GM18508 (cell line): ENCODE results near the gene FMN1.

Source experiments
- ATAC-seq: cut with Tn5 transposase; IDR thresholded peaks from one replicate; pipeline ENCODE4 v1.9.1; 2021; ENCODE audit warnings: moderate number of reproducible peaks; ENCODE audit not compliant: insufficient read depth, unreplicated experiment

FMN1 gene

GRCh38 chr15:33131552-33132232, 62.8 kb downstream of the FMN1 start:
- no peak for ATAC-seq

GRCh38 chr15:33126559-33127290, 67.8 kb downstream of the FMN1 start:
- no peak for ATAC-seq

GRCh38 chr15:33125894-33126537, 68.5 kb downstream of the FMN1 start:
- no peak for ATAC-seq

- ATAC-seq: no peak
These were observed 69.7 kb downstream of the FMN1 start for GRCh38 chr15:33124811-33125210.

GRCh38 chr15:33124279-33124678, 70.2 kb downstream of the FMN1 start:
- no peak for ATAC-seq

- no peak for ATAC-seq
These were observed 74.6 kb downstream of the FMN1 start for GRCh38 chr15:33119865-33120264.

GRCh38 chr15:33119273-33119672, 75.2 kb downstream of the FMN1 start:
- no peak for ATAC-seq

- ATAC-seq: no peak
These were observed 78.3 kb downstream of the FMN1 start for GRCh38 chr15:33116198-33116597.

- no peak for ATAC-seq
These were observed 79.2 kb downstream of the FMN1 start for GRCh38 chr15:33115191-33115861.

GRCh38 chr15:33114374-33114717, 80.2 kb downstream of the FMN1 start:
- no peak for ATAC-seq

GRCh38 chr15:33113666-33114373, 80.7 kb downstream of the FMN1 start:
- ATAC-seq: no peak

GRCh38 chr15:33112541-33113105, 81.9 kb downstream of the FMN1 start:
- ATAC-seq: no peak

GRCh38 chr15:33111041-33111451, 83.5 kb downstream of the FMN1 start:
- ATAC-seq: no peak

- no peak for ATAC-seq
These were observed 85.2 kb downstream of the FMN1 start for GRCh38 chr15:33109345-33109744.

- ATAC-seq: no peak
These were observed 86.0 kb downstream of the FMN1 start for GRCh38 chr15:33108518-33108917.

GRCh38 chr15:33107950-33108349, 86.6 kb downstream of the FMN1 start:
- no peak for ATAC-seq

- ATAC-seq: no peak
These were observed 90.3 kb downstream of the FMN1 start for GRCh38 chr15:33104212-33104611.

GRCh38 chr15:33101036-33101435, 93.5 kb downstream of the FMN1 start:
- no peak for ATAC-seq

GRCh38 chr15:33100314-33100713, 94.2 kb downstream of the FMN1 start:
- no peak for ATAC-seq

- ATAC-seq: no peak
These were observed 94.8 kb downstream of the FMN1 start for GRCh38 chr15:33099739-33100138.
